ENCODE measurements around the gene CYBC1. TPM values are rescaled to one million over a fixed set of nuclear protein-coding genes. Genes with fewer than 3 reads are reported as not detected.

Gene CYBC1
- polyA plus RNA-seq, 1 donor from 2014 or later = 66.6 TPM

- H3K9me2 ChIP-seq (ENCODE audit: insufficient read depth, low read length) = no peaks in the 10 kb centered on the region
- no peak overlapping the region for H2AFZ ChIP-seq (ENCODE audit: low read depth, low read length)
- no peak for TF ChIP-seq MXI1 (conservative IDR thresholded peaks at IDR 0.05; ENCODE audit: poor library complexity, severe bottlenecking)
- no peak for TF ChIP-seq EP300 (conservative IDR thresholded peaks at IDR 0.05; ENCODE audit: poor library complexity, severe bottlenecking)
- TF ChIP-seq EZH2 (IDR thresholded peaks at IDR 0.05; ENCODE audit: borderline replicate concordance, insufficient read depth, low read length, poor library complexity, severe bottlenecking) = no peak
- no peak for TF ChIP-seq SMC3 (conservative IDR thresholded peaks at IDR 0.05; ENCODE audit: poor library complexity)
- TF ChIP-seq, protein P1, sequence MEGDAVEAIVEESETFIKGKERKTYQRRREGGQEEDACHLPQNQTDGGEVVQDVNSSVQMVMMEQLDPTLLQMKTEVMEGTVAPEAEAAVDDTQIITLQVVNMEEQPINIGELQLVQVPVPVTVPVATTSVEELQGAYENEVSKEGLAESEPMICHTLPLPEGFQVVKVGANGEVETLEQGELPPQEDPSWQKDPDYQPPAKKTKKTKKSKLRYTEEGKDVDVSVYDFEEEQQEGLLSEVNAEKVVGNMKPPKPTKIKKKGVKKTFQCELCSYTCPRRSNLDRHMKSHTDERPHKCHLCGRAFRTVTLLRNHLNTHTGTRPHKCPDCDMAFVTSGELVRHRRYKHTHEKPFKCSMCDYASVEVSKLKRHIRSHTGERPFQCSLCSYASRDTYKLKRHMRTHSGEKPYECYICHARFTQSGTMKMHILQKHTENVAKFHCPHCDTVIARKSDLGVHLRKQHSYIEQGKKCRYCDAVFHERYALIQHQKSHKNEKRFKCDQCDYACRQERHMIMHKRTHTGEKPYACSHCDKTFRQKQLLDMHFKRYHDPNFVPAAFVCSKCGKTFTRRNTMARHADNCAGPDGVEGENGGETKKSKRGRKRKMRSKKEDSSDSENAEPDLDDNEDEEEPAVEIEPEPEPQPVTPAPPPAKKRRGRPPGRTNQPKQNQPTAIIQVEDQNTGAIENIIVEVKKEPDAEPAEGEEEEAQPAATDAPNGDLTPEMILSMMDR (IDR thresholded peaks at IDR 0.05; ENCODE audit: poor library complexity, severe bottlenecking) = no peak
- TF ChIP-seq RAD21 (conservative IDR thresholded peaks at IDR 0.05) = no peak
- no peak for TF ChIP-seq TAF1 (IDR thresholded peaks at IDR 0.05; ENCODE audit: low read depth)
- TF ChIP-seq REST (IDR thresholded peaks at IDR 0.05; ENCODE audit: borderline replicate concordance) = no peak
- TF ChIP-seq POLR2AphosphoS5 (IDR thresholded peaks at IDR 0.05) = no peak
- no peaks in the 10 kb centered on the region for H3K9me3 ChIP-seq (ENCODE audit: low read length)
- H3K27ac ChIP-seq (ENCODE audit: low read length) = no peak overlapping the region
- no peaks in the 10 kb centered on the region for H3F3A ChIP-seq (ENCODE audit: insufficient read depth, low read length, poor library complexity, severe bottlenecking)
- H4K20me1 ChIP-seq (ENCODE audit: insufficient read depth) = no peaks in the 10 kb centered on the region
- no peak overlapping the region for H3K4me3 ChIP-seq (ENCODE audit: low read length)
- H3K36me3 ChIP-seq (ENCODE audit: insufficient read depth, low read length) = no peaks in the 10 kb centered on the region
- H3K4me2 ChIP-seq (ENCODE audit: low read length) = no peak overlapping the region
- no peak overlapping the region for H3K9ac ChIP-seq (ENCODE audit: low read length)
- H3K27me3 ChIP-seq (ENCODE audit: insufficient read depth, low read depth, low read length) = no peaks in the 10 kb centered on the region
- H3K79me2 ChIP-seq (replicated peaks; ENCODE audit: insufficient read depth, low read length) = peaks cover 1% of the 10 kb centered on the region
Measured at GRCh38 chr17:82444284-82444893, 6.2 kb downstream of the CYBC1 start.

GRCh38 chr17:82443465-82444283, 6.9 kb downstream of the CYBC1 start:
- Histone ChIP-seq H3K9me2 (ENCODE audit: insufficient read depth, low read length) (no peaks in the 10 kb centered on the region), H3K27me3 (ENCODE audit: insufficient read depth, low read depth, low read length) (no peaks in the 10 kb centered on the region), H3K9me3 (ENCODE audit: low read length) (no peaks in the 10 kb centered on the region), H3F3A (ENCODE audit: insufficient read depth, low read length, poor library complexity, severe bottlenecking) (no peaks in the 10 kb centered on the region), H3K4me3 (ENCODE audit: low read length) (no peak overlapping the region), H3K9ac (ENCODE audit: low read length) (no peak overlapping the region), H3K27ac (ENCODE audit: low read length) (no peak overlapping the region), H4K20me1 (ENCODE audit: insufficient read depth) (no peaks in the 10 kb centered on the region), H2AFZ (ENCODE audit: low read depth, low read length) (no peak overlapping the region), H3K79me2 (replicated peaks; ENCODE audit: insufficient read depth, low read length) (no peaks in the 10 kb centered on the region), H3K36me3 (ENCODE audit: insufficient read depth, low read length) (no peaks in the 10 kb centered on the region), H3K4me2 (ENCODE audit: low read length) (no peak overlapping the region)
- TF ChIP-seq RAD21 (conservative IDR thresholded peaks at IDR 0.05) (no peak), EP300 (conservative IDR thresholded peaks at IDR 0.05; ENCODE audit: poor library complexity, severe bottlenecking) (no peak), TAF1 (IDR thresholded peaks at IDR 0.05; ENCODE audit: low read depth) (no peak), EZH2 (IDR thresholded peaks at IDR 0.05; ENCODE audit: borderline replicate concordance, insufficient read depth, low read length, poor library complexity, severe bottlenecking) (no peak)
- TF ChIP-seq, protein P1 (IDR thresholded peaks at IDR 0.05; ENCODE audit: poor library complexity, severe bottlenecking) = no peak

Measured in neural cell (in vitro differentiated cells).